Ishikawa (cell line): ENCODE data around the gene ZNF101.

Source experiments
- MAX ChIP-seq: IDR thresholded peaks from 2 replicates; pipeline ENCODE4 v1.6.1; 2012
- TCF12 ChIP-seq: IDR thresholded peaks from 2 replicates; pipeline ENCODE4 v1.6.1; 2012; ENCODE audit warnings: low read depth

GRCh38 chr19:19634516-19635312 is 33.9 kb upstream of the ZNF101 start:
- no peak for TF ChIP-seq TCF12
- no peak for TF ChIP-seq MAX
